HG02973 (cell line): ENCODE results near the gene ERC2.

Experiments
- ATAC-seq: cut with Tn5 transposase; IDR thresholded peaks from one replicate; pipeline ENCODE4 v1.9.1; 2021; ENCODE audit warnings: moderate library complexity; ENCODE audit not compliant: unreplicated experiment

The ERC2 gene

DNA sequence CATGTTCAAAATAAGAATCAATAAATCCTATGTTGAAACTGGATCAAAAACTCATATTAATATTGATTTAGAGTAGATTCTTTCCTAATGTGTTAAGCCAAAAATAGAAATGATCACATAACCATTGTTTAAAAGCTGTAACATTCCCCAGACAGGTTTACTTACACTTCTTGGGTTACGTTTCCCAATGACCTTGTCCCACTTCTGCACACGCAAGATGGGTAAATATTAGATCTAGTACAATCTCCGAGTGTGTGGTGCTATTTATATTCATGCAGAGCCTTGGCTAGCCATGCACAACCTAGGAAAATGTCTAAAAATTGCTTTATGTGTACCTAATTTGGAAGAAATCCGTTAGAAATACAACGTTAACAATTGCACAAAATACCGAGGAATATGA is 39.6 kb downstream of the ERC2 start:
- ATAC-seq: no peak

DNA sequence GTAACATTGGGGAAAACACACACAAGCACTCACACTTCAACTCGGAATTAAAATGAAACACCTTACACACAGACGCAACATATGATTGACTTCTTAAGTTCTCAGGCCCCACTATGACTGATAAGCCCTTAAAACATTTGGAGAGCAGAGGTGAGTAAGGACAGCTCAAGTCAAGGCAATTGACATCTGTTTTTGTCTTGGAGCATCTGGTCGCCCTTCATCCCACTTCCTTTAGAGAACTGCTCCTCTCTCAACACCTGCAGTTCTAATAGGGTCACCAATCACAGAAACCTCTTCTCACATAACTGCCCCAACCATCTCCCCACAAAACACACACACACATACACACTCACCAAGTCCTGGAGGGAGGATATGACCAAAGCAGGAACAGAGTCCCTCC is 43.4 kb downstream of the ERC2 start:
- no peak for ATAC-seq

DNA sequence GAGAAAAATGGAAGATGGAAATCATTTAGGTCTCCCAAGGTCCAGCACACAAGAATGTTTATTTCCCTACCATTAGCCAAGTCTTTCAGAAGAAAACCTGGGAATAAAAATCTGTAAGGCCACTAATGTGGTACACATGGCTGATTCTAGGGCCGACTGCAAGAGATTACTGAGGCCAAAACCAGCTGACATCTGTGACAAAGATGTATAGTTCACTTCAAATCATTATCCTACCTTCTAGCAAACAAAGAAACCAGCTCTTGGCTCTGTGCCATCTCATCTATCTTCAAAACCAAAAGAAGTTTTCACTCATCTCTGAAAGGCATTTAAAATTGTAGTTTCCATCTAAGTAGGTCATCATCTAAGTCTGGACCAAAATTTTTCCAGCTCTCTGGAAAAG is 43.9 kb downstream of the ERC2 start:
- ATAC-seq: no peak

DNA sequence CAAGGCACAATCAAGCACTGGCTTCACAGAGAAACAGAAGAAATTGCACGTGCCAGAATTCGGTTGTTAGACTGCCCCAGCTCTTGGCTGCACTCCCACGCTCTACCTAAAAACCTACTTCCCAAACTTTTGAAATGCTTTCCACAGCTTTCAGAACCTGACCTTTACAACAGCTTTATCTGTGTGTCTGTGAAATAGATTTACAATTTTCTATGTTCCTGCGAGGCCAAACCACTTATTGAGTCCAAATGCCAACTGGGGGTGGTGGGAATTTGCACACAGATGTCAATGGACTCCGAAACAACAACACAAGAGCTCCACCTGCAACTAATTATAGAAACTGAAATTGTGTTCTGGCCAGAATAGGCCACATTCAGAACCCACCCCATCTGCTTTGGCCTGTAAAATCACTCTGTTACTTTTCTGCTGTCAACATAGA is 44.6 kb downstream of the ERC2 start:
- ATAC-seq: no peak

DNA sequence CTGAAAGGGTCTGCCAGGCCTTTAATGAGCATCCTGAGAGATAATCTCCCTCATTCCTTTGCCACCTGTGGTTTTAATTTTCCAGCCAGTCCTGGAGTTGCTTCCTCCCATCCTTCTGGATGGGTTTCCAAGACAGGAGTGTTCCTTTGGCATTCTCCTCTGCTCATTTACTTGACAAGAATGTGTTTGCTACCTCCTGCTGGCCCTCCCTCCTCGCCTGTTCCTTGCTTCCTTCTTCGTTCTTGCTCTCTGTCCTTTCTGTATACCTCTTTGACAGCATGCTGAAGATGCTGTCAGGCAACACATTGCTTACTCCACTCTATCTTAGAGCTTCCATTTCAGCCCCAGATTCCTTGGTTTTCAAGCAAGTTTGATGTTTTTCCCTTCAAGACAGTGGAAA is 46.0 kb downstream of the ERC2 start:
- ATAC-seq: no peak

DNA sequence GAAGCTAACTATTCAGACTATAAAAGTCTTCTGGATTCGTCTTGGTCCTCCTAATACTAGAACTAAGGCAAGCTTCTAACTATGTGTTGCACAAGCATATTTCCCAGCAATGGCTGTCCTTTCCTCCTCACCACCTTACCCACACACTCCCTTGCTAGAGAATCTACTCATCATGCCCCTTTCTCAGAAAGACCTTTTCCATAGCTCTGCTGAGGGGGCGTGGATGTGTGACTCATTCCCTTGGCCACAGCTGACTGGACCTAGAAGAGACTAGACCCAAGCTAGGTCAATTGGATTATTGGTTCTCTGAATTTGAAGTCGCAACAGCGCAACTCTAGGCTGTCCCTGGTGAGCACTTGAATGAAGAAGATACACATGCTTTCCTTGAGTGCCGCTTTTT is 47.1 kb downstream of the ERC2 start:
- ATAC-seq: no peak

DNA sequence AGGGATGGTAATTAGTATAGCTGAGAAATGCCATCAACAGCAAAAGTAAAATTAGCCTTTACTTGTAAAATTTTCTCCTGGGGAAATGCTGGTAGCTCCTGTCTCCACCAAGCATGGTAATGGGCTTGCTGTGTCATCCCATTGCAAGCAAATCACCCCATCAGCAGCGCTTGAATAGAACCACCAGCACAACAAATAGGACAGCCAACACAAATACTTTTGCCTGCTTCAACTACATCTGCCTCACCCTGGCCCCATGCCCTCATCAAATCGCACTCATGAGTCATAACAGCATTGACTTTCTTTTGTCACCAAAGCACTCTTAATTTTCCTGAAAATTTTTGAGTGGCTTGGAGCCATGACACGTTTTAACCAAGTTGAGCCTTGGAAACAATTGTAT is 52.6 kb downstream of the ERC2 start:
- no peak for ATAC-seq

DNA sequence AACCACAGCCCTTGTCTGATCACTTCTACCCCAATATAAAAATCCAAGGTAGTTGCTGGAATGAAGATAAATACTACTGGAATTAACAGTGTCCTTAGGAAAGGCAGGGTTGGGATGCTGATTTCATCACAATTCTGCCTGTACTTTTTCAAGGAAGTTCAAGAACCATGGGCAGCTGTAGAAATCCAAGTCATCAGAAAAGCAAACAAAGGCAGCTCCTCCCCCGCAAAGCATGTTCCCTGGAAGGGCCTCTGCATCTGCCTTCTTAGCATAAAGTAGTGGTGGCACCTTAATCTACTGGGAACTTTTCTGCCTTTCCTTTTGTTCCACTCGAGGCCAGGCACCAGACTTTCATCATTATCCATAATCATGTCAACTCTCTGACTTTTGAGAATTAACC is 54.4 kb downstream of the ERC2 start:
- no peak for ATAC-seq

DNA sequence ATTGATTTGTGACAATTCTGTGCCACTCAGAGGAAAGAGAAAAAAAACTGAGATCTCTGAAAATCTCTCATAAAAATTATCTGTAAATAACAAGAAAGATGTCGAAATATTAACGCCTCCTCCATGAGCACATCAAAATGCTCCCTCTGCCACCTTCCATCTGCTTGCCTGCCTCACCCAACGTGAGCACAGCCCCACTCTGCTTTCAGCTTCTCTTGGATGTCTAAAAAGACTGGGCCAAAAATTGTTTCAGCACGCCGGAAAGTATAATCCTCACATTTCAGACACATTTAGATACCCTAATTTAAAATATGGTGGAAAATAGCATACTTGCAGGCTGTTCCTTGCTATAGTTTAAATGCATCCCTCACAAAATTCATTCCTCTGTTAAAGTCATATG is 57.1 kb downstream of the ERC2 start:
- ATAC-seq: no peak

DNA sequence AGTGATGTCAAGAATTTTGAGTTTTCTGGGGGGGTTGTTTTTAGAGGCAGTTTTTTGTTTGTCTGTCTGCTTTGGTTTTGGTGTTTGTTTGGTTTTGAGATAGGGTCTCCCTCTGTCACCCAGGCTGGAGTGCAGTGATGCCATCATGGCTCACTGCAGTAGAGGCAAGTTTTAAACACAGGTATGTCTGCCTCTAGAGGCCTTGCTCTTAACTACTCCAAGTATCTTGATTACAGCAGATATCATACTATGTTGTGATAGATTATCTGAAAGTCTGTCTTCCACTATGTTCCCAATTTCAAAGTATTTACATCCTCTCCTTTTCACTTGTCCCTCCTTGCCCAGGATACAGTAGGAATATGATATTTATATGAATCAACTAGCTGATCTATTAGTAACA is 57.7 kb downstream of the ERC2 start:
- no peak for ATAC-seq

DNA sequence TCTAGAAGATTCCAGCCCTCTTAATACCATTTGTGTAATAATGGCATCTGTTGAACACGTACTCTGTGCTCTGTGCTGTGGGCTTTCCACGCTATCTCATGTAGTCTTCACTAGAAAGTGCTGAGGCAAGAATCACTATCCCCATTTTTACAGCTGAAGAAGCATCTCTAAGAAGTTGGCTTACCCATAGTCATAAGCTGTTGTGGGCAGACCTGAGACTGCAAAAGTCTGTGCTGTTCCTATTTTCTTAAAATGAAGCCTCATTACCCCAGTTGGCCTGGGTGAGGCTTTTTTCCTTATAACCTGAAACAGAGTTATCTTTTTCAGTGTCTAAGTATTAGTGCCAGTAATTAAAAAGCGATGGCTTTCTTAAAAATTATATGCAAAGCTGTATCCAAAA is 58.5 kb downstream of the ERC2 start:
- ATAC-seq: no peak

DNA sequence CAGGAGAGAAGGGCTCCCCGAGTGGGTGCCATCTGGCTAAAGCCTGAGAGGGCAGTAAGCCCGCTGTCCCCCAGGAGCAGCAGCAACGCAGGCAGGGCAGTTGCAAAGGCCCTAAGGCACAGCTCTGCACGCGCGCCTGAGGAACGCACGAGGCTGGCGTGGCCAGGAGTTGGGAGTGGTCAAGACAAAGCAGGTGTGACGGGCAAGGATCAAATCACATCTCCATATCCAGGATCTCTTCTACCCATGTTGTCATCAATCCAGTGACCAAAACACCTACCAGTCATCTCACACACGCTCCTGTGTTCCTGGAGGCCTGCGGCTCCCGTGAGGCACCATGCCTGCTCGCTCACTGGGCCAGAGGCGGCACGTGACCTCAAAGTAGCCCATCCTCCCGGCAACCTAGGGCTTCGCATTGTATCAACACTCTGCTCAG is 59.5 kb downstream of the ERC2 start:
- ATAC-seq: no peak

DNA sequence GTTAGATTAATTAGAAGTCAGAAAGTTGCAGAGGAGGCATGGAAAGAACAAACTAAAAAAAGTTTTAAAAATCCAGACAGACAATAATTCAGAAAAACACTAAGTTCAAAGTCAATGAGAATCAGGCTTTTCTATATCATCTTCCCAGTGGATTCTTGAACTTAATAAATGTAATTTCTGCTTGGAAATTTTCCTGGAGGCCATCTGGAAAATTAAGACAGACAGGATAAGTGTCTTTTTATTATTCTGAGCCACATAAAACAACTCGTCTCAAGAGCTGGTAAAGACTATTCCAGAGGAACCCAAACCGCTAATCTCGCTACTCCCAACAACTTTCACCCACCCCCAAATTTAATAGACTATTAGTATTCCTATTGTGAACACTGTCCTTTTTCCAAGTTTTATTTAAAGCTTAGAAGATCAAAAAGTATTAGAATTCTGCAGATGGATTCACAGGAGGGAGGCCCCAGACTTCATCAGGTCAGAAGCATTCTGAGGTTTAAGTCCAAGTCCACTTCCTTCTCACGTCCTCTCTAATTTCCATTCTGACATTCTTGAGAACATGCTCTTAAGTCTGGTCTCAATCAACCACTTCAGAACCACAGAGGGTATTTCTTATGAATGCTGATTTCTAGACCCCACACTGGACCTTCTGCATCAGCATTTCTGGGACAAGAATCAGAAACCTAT is 61.3 kb downstream of the ERC2 start:
- ATAC-seq: no peak

DNA sequence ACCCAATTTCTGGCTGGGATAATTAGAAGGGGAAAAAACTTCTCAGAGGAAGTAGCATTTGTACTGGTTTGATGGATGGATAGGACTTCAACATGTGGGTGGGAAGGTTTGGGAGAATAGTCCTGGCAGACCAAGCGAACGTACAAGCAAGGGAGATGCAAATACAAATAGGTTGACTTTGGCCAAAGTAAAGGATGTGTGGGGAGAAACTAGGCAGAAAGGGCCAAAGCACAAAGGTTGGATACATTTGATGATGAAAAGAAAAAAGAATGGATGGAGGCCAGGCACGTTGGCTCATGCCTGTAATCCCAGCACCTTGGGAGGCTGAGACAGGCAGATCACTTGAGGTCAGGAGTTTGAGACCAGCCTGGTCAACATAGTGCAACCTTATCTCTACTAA is 63.4 kb downstream of the ERC2 start:
- no peak for ATAC-seq

DNA sequence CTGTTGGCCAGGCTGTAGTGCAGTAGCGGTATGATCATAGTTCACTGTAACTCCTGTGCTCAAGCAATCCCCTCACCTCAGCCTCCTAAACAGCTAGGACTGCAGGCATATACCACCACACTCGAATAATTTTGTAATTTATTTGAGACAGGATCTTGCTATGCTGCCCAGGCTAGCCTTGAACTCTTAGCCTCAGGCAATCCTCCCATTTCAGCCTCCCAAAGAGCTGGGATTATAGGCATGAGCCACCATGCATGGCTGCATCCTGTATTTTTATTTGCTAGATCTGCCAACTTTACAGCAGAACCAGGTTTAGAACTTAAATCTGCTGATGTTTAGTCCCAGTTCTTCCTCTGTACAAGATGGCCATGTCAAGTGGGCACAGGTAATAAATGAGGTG is 69.6 kb downstream of the ERC2 start:
- ATAC-seq: no peak

DNA sequence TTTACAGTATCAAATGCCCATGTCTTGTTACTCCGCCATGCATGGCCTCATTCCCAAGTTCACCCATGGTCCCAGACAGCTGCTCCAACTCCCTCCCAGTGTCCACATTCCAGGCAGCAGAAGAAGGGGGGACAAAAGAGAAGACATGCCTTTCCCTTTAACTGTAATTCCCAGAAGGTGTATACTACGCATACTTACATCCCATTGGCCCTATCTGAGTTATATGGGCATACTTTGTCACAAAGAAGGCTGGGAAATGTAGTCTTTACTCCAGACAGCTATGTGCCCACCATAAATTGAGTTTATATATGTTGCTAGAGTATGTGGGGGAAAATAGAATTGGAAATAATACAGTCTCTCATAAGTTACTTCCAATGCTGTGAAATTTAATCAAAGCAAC is 70.5 kb downstream of the ERC2 start:
- no peak for ATAC-seq

DNA sequence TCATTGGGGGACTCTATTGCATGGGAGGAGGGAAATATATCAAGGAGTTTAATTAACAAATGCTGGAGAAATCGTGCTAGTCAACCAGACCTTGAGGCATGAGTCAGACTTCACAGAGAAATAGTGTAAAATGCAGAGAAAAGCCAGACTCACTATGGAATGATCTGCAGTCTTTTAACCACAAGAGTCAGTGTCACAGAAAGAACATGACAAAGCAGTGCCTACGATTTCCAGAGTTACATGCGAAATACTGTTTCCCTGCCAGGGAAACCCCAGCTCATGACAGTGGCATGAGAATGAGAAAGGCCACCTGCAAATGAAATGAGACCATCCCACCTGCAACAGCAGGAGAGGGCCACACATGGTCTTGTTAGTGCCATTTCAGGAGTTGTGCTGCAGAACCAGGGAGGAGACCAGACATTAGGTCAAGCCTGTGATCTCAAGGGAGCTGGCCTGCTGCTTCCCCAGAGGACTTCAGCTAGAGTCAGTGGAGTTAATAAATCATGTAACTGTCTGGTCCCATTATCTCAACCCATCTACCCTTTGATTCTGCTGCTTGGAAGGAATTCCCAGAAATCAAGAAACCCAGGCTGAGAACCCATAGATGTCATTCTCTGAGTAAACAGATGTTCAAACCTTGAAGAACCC is 79.0 kb downstream of the ERC2 start:
- ATAC-seq: no peak

DNA sequence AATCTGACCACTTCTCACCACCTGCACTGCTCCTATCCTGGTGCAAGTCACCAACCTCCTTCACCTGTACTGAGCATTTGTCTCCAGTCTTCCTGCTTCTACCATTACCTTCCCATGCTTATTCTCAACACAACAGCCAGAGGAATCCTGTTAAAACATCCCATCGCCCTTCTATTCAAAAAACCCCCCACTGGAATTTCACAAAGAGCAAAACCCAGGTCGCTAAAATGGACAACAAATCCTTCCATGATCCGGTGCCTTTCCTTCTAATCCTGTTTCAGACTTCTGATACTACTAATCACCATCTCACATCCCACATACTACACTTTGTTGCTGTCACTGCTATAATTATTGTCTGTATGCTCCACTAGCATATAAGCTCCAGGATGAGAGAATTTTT is 85.2 kb downstream of the ERC2 start:
- no peak for ATAC-seq

DNA sequence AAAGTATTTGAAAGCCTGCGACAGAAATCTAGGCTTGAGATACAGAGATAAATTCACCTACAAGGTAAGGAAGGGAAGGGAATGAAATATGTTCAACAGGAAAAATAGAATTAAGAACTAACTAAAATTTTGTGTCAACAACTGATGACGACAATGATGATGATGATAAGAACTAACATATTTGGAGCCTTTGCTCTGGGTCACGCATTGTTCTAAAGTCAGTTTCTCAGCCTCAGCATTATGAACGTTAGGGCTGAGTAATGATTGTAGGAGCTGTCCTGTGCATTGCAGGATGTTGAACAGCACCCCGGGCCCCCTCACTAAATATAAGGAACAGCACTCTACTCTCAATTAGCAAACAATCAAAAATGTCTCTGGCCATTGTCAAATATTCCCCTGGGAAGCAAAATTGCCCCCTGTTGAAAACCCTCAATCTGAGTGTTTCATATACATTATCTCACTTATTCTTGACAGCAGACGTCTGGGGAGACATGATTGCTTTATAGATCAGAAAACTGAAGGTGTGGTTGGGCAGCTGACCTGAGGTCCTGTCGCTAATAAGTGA is 88.5 kb downstream of the ERC2 start:
- no peak for ATAC-seq

DNA sequence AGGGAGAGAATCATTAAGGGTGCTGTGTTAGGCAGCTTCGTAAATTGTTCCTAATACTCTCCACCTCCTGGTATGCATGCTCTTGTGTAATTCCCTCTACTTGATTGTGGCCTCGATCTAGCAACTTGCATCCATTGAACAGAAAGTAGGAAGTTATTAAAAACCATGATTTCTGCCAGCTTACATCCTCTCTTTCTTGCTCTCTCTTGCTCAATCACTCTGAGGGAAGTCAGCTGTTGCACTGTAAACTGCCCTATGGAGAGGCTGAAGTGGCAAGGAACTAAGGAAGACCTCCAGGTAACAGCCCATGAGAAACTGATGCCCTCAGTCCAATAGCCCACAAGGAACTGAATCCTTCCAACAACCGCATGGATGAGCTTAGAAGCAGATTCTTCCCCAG is 92.6 kb downstream of the ERC2 start:
- no peak for ATAC-seq

DNA sequence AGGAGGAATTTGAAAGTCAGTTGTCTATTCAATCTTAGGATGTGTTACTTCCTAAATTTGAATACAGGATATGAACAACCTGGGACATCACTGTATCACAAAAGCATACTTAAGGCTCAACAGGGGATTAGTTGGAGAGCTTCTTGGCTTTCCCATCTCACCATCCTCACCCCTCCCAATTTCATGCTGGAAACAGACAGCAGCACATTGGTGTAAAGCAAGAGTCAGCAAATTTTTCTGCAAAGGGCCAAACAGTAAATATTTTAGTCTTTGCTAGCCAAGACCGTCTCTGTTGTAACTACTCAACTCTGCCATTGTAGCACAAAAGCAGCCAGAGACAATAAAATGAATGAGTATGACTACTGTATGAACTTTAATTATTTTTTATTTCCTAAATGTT is 94.9 kb downstream of the ERC2 start:
- ATAC-seq: no peak

DNA sequence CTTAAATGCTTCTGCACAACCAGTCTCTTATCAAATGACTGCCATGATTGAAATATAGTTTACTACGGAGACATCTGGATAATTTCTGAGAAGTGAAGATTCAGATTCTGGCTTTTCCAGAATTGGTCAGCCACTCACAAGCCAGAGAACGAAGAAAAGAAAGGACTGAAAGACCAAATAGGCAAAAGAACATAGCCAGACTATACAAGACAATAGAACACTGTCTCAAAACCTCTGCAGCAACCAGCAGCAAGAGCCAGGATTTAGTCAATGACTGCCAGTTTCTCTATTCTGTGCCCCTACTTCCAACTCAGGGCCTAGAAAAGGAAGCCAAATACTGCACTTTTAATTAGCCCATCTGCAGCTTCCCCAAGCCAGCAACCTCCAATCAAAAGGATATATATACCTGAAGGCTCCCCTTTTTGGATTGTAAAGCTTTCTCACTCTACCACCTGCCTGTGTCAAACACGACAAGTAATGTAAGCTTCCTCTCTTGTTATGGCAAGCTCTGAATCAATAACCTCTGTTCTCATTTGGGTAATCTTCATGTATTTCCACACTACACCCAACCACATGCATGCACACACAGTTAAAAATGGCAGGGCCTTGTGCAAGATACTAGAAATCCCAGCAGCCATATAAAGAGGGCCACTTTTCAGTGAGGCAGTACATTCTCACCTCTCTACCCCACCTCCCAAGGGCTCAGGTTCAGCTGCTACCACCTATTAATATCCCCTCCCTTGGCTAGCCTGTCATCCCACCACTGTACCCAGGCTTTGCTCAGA is 97.1 kb downstream of the ERC2 start:
- no peak for ATAC-seq
